Right ventricle myocardium superior (tissue), 1 donor: ENCODE results near the gene STON1. TPM values are rescaled to one million over a fixed set of nuclear protein-coding genes. Genes with fewer than 3 reads are reported as not detected.

Experiments
- total RNA-seq: library from RNA; stranded (reverse); fragmentation: NEBNext Ultra II Directional; extraction: Animal tissue kit (Norgen Biotek cat#: 25700); gene quantifications from one replicate; pipeline ENCODE4 v1.2.1, GENCODE V29; 2021
- donor health status: DM: no; HTN: yes; CAD: no; lungs with severe emphysema.

Gene STON1
- total RNA-seq, 1 donor from 2014 or later = 8.1 TPM

Other genes starting within 250 kb of the STON1 start
- gene FOXN2, start 215.5 kb upstream of the STON1 start, total RNA-seq = 10.0 TPM
- gene PPP1R21, start 89.4 kb upstream of the STON1 start, total RNA-seq = 7.8 TPM
- not detected for gene GTF2A1L, start 87.7 kb downstream of the STON1 start, total RNA-seq
- gene LHCGR, start 225.6 kb downstream of the STON1 start, total RNA-seq = not detected